Nucleus accumbens (tissue), 56 donors: ENCODE results near the gene WDPCP.
"Not testable (repeated sequence)": the region's sequence is repeated elsewhere in the genome, so short reads cannot be mapped to it uniquely, and the experiment has no call there.

Experiments used
- DNase-seq, 56 donors: peaks; one replicate each; lab custom pipeline; 2025; lab: John Stamatoyannopoulos, UW

Gene WDPCP

GRCh38 chr2:63378589-63378988 is 209.7 kb downstream of the WDPCP start:
- DNase-seq = no peak

DNA sequence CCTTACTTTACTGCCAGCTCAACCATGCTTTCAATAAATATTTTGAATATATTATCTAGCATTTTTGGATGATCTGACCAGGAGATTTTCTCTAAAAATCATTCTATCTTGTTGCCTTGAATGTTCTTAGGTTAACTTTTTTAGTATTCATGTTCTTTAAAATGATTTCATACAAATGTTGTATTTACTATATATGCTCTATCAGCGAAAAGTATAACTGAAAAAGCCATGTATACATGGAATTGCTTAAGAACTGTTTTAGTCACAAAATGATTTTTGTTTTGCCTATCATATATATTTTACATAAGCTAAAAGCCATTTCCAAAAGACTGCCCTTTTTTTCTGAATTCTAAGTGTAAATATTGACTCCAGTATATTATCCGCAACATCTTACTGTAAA is 213.9 kb downstream of the WDPCP start:
- no peak for DNase-seq

DNA sequence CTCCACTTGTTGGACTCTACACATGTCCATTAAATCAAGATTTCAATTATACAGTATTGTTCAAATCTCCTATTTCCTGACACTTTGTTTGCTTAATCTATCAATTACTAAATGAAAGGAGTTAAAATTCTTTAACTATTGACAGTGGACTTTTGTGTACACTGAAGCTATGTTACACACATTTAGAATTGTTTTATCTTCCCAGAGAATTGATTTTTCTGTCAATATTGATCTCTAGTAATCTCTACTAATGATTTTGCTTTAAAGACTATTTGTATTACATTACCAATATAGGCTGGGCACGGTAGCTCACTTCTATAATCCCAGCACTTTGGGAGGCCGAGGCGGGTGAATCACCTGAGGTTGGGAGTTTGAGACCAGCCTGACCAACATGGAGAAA is 215.7 kb downstream of the WDPCP start:
- DNase-seq = no peak

- DNase-seq = no peak
Observed at GRCh38 chr2:63369146-63369545, 219.1 kb downstream of the WDPCP start.

DNA sequence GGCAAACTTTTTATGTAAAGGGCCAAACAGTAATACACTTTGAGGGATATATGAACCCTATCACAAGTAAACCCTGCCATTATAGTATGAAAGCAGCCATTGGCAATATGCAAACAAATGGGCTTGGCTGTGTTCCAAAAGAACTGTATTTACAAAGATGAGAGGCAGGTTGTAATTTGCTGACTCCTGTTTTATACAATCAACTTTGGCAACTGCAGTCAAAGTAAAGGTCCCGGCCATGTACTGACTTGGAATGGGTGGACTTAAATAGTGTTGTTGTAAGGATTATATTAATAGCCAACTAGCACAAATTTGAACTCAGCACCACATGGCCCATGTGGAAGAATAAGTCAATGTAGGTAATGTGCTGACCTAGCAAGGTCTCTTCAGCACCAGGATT is 223.4 kb downstream of the WDPCP start:
- DNase-seq = no peak

- not testable (repeated sequence) for DNase-seq
Observed at GRCh38 chr2:63357722-63358121, 230.6 kb downstream of the WDPCP start.

DNA sequence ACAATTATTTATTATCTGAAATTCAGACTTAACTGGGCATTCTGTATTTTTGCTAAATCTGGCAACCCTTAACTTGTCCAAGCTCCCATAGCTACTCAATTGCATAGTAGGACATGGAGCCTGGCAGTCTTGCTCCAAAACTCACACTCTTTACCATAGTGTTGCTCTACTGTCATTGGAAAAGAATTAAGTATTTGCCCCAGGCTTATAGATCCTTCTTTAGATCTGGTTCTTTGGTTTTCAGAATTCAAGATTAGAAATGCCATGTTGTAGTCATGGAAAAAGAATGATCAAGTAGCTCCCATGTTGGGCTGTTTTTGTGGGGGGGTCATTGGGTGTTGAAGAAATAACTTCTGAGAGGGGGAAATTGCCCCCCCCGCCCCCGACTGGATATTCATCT is 240.9 kb downstream of the WDPCP start:
- no peak for DNase-seq

DNA sequence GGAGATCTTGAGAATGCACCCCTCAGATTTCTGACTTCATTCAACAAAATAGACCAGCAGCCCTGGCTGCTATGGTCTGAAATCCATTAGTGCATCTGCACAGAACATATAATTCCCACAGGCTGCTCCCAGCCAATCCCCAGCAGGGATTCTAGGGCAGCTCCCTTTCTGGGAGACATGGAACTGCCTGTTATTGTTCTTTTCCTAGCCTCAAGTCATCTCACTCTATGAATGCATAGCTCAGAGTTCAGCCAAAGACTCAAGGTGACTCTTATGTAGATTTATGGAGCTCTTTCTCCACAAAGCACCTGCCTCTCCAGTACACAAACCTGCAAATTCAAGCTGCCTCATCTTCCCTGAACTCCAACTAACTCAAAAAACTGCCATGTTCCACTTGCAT is 241.9 kb downstream of the WDPCP start:
- no peak for DNase-seq

GRCh38 chr2:63345285-63345633 is 243.0 kb downstream of the WDPCP start:
- DNase-seq = no peak

- no peak for DNase-seq
Observed at GRCh38 chr2:63344575-63345284, 243.5 kb downstream of the WDPCP start.

- DNase-seq = no peak
Observed at GRCh38 chr2:63343397-63344109, 244.7 kb downstream of the WDPCP start.

DNA sequence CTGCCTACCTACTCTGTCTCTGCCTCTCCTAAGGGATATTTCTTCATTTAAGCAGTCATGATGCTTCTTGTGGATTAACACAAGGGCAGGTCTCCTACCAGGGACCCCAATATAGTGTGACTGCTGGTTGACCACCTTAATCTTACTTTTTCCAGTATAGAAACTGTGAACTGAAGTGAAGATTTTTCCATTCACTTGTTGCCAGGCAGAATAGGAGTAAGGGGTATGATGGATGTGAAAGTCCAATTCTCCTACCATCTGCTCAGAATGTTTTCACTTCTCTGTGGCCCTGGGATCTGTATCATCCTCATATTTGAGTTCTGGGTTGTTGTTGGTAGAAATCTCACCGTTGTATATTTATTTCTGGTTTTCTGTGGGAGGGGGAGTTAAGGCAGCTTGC is 247.8 kb downstream of the WDPCP start:
- no peak for DNase-seq

DNA sequence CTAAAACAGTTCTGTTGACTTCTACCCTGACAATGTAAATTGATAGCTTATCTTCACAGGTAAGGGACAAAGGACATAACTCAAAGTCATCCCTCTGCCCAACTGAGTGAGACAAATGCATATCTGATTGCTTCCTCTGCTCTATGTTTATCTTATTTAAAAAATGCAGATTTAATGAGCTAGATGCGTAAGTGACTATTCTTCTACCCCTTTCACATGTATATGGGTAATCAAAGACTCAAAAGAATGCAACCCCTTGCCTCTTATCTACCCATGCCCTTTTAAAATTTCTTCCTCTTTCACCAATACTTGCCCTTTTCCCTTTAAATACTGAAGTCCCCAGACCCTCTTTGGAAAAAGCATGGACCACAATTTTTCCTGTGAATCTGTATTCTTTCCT is 253.4 kb downstream of the WDPCP start:
- DNase-seq = no peak

DNA sequence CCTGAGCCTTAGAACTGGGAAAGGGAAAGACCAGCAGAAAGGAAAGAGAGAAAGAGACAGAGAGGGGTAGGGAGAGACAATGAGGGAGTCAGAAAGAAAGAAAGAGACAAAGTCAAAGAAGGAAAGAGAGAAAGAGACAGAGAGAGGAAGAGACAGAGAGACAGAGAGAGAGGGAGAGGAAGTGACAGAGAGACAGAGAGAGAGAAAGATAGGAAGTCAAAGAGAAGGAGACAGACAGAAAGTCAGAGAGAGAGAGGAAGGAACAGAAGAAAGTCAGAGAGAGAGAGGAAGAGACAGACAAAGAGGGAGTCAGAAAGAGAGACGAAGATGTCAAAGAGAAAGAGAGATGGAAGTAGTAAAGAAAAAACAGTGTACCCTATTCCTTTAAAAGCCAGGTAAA is 261.8 kb downstream of the WDPCP start:
- DNase-seq = no peak

DNA sequence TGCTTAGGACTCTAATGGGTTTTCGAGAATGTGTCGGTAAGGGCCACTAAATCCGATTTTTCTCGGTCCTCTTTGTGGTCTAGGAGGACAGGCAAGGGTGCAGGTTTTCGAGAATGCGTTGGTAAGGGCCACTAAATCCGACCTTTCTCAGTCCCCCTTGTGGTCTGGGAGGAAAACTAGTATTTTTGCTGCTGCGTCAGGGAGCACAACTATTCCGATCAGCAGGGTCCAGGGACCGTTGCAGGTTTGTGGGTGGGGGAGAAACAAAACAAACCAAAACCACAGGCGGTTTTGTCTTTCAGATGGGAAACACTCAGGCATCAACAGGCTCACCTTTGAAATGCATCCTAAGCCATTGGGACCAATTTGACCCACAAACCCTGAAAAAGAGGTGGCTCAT is 264.6 kb downstream of the WDPCP start:
- DNase-seq = not testable (repeated sequence)

GRCh38 chr2:63321973-63322372 is 266.3 kb downstream of the WDPCP start:
- DNase-seq = not testable (repeated sequence)

DNA sequence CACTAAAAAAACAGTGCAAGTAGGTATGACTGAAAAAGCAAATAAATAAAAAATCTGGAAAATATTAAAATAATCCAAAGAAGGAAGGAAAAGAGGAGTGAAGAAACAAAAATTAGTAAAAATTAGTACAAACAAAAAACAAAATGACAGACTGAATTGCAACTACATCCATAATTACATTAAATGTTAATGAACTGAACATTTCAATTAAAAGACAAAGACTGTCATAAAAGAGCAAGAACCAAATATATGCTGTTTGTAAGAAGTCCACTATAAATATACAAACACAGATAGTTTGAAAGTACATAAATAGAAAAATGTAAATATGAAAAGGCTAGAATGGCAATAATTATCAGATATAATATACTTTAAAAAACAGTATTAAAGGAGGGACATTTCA is 267.6 kb downstream of the WDPCP start:
- no peak for DNase-seq

DNA sequence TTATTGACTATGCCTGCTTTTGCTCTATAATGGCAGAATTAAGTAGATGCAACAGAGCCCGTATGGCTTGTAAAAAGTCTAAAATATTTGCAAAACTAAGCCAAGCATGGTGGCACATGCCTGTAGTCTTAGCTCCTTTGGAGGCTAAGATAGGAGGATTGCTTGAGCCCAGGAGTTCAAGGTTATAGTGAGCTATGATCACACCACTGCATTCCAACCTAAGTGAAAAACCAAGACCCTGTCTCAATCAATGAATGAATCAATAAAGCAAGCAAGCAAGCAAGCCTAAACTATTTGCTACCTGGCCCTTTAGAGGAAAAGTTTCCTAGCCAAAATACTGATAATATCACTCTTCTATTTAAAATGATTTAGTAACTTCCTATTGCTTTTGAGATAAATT is 277.7 kb downstream of the WDPCP start:
- no peak for DNase-seq

DNA sequence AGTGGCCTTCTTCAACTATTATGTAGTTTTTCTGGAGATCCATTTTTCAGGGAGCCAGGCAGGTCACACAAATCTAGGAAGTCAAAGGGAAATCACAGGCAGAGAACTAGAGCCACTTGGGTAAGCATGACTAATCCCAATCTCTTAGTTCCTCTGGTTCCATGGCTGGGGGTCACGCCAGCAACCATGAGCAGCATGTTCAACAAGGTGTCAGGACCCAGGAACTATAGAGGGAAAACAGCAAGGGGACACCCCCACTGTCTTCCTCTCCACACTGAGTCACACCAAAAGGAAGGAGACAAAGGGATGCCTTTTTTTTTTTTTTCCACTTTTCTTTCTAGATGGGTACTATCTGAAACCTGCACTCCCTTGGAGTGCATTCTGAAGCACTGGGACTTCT is 286.8 kb downstream of the WDPCP start:
- no peak for DNase-seq

DNA sequence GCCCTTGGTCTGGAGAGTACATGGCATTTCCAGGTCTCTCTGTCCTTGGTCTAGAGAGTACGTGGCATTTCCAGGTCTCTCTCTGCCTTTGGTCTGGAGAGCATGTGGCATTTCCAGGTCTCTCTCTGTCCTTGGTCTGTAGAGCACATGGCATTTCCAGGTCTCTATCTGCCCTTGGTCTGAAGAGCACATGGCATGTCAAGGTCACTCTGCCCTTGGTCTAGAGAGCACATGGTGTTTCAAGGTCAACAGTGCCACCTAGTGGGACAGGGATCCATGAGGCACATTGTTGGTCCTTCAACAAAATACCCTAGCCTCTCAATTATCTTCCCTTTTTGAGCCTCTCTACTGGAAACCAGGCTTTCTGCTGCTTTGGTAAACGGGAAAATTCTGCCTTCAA is 287.4 kb downstream of the WDPCP start:
- DNase-seq = no peak

DNA sequence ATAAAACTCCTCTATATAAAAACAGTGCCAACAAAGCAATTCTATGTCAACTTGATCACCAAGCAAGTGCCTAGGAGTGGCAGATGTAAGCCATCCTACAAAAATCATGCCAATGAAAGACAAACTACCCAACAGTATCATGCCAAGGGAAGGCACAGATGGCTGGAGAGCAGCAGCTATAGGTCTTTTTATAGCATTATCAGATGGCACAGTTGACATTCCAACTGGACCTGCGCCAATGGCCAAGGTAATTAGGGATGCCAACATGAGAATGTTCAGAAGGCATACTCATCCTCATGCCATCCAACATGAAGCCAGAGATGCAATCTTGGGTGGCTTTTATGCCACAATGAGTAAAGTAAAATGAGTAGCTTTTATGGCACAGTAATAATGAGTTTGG is 300.3 kb downstream of the WDPCP start:
- DNase-seq = no peak

GRCh38 chr2:63286520-63286919 is 301.8 kb downstream of the WDPCP start:
- not testable (repeated sequence) for DNase-seq

DNA sequence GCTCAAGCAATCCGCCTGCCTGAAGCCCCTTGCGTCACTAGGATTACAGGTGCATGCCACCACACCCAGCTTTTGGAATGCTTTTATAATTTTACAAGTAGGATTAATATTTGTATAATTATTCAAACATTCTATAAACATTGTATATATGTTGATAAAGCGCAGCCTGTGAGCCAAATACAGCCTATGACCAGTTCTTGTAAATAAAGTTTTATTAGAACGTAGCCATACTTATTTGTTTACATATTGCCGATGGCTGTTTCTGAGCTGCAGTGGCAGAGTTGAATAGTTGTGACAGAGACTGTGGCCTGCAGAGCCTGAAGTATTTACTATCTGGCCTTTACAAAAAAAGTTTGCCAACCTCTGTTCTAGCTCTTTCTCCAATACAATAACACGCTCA is 305.0 kb downstream of the WDPCP start:
- DNase-seq = no peak
